SK-N-SH (cell line): ENCODE data around the gene UTP25. TPM values are rescaled to one million over a fixed set of nuclear protein-coding genes. Genes with fewer than 3 reads are reported as not detected.
A peak's percentile ranks its signal among the peaks of the same experiment; 100 is the strongest.

Experiments
- CTCF ChIA-PET: fragments of 300-600, 350-600 bp; formaldehyde crosslinking; extraction: SDS; loops from one replicate; lab custom pipeline; 2021; lab: Yijun Ruan, JAX
- POLR2A ChIA-PET: fragments of 350-600 bp; sonication (Branson Sonifier 250); formaldehyde crosslinking; extraction: SDS; loops from one replicate; lab custom pipeline; 2020; ENCODE audit warnings: antibody characterized with exemption, inconsistent platforms; lab: Yijun Ruan, JAX
- DNase-seq: peaks from one replicate; pipeline ENCODE4 v3.0.0; 2012
- H2AFZ ChIP-seq: fragments of 200-600 bp; sonication (generic); 2 replicates; pipeline ENCODE4 v1.8.1; 2016; ENCODE audit warnings: antibody characterized with exemption, mild to moderate bottlenecking, low read depth
- H3F3A ChIP-seq: fragments of 200-600 bp; sonication (generic); replicated peaks from 2 replicates; pipeline ENCODE3; 2016; ENCODE audit warnings: antibody characterized with exemption, mild to moderate bottlenecking; ENCODE audit not compliant: insufficient read depth
- H3K27ac ChIP-seq, 2 experiments: fragments of 200-500 bp in 1 of 2; fragments of 200-600 bp in 1 of 2; sonication (Bioruptor generic) in 1 of 2; sonication (generic), shearing (Covaris generic) in 1 of 2; 2 replicates each; pipeline versions ENCODE4 v1.5.1 to v1.6.1; 2014 to 2016; ENCODE audit warnings: low read depth in 2 of 2, inconsistent platforms in 1 of 2, low read length in 1 of 2, mild to moderate bottlenecking in 1 of 2, mixed read lengths in 1 of 2
- H3K27me3 ChIP-seq: fragments of 200-600 bp; sonication (generic), shearing (Covaris generic); 2 replicates; pipeline ENCODE4 v1.6.1; 2016; ENCODE audit warnings: mixed run types; ENCODE audit not compliant: insufficient read depth
- H3K36me3 ChIP-seq, 2 experiments: fragments of 200-500 bp in 1 of 2; fragments of 200-600 bp in 1 of 2; sonication (Bioruptor generic) in 1 of 2; sonication (generic) in 1 of 2; replicated peaks in 1 of 2; 2 replicates each; pipeline versions ENCODE3 to v1.5.1; 2014 to 2016; ENCODE audit warnings: low read length in 1 of 2, mild to moderate bottlenecking in 1 of 2; ENCODE audit not compliant: insufficient read depth in 2 of 2, control insufficient read depth in 1 of 2
- H3K4me1 ChIP-seq, 2 experiments: fragments of 200-500 bp in 1 of 2; fragments of 200-600 bp in 1 of 2; sonication (Bioruptor generic) in 1 of 2; sonication (generic), shearing (Covaris generic) in 1 of 2; 2 replicates each; pipeline versions ENCODE4 v1.5.1 to v1.6.1; 2014 to 2016; ENCODE audit warnings: low read depth in 1 of 2, low read length in 1 of 2, mixed run types in 1 of 2; ENCODE audit not compliant: insufficient read depth in 2 of 2, control insufficient read depth in 1 of 2
- H3K4me2 ChIP-seq: fragments of 200-600 bp; sonication (generic), shearing (Covaris generic); 2 replicates; pipeline ENCODE4 v1.6.1; 2017; ENCODE audit warnings: mixed run types
- H3K4me3 ChIP-seq, 2 experiments: fragments of 200-500 bp in 1 of 2; fragments of 200-600 bp in 1 of 2; sonication (Bioruptor generic) in 1 of 2; sonication (generic), shearing (Covaris generic) in 1 of 2; 2 replicates each; pipeline versions ENCODE4 v1.5.1 to v1.8.1; 2014 to 2016; ENCODE audit warnings: low read depth in 2 of 2, inconsistent platforms in 1 of 2, low read length in 1 of 2, mild to moderate bottlenecking in 1 of 2, mixed read lengths in 1 of 2, moderate library complexity in 1 of 2
- H3K79me2 ChIP-seq: fragments of 200-600 bp; sonication (generic); 2 replicates; pipeline ENCODE4 v1.8.1; 2017; ENCODE audit warnings: mild to moderate bottlenecking; ENCODE audit not compliant: insufficient read depth
- H3K9ac ChIP-seq: fragments of 200-600 bp; sonication (generic); 2 replicates; pipeline ENCODE4 v1.6.1; 2017; ENCODE audit warnings: mixed run types
- H3K9me2 ChIP-seq: fragments of 200-600 bp; sonication (generic); 2 replicates; pipeline ENCODE4 v1.6.1; 2017; ENCODE audit warnings: mixed run types
- H3K9me3 ChIP-seq: fragments of 200-600 bp; sonication (generic); 2 replicates; pipeline ENCODE4 v1.6.1; 2017; ENCODE audit warnings: mixed run types, mild to moderate bottlenecking, moderate library complexity
- H4K20me1 ChIP-seq: fragments of 200-600 bp; sonication (generic); 2 replicates; pipeline ENCODE4 v1.6.1; 2017; ENCODE audit warnings: mild to moderate bottlenecking, mixed run types; ENCODE audit not compliant: insufficient read depth
- EP300 ChIP-seq, 2 experiments: IDR thresholded peaks; 2 replicates each; pipeline versions ENCODE4 v1.4.0 to v1.6.1; 2012; ENCODE audit warnings: borderline replicate concordance in 1 of 2, low read depth in 1 of 2, low read length in 1 of 2
- EZH2phosphoT487 ChIP-seq: fragments of 200-600 bp; sonication (generic); IDR thresholded peaks from 2 replicates; pipeline ENCODE4 v1.6.1; 2017; ENCODE audit warnings: low read depth, mixed run types, mild to moderate bottlenecking, antibody characterized with exemption, moderate library complexity, borderline replicate concordance
- GATA2 ChIP-seq: sonication (generic); formaldehyde crosslinking; IDR thresholded peaks from 2 replicates; pipeline ENCODE4 v1.5.0; 2020; ENCODE audit warnings: mild to moderate bottlenecking, missing genetic modification reagents
- MEF2A ChIP-seq: IDR thresholded peaks from 2 replicates; pipeline ENCODE4 v1.4.0; 2012; ENCODE audit warnings: low read depth, borderline replicate concordance
- NRF1 ChIP-seq: IDR thresholded peaks from 2 replicates; pipeline ENCODE4 v1.6.1; 2012; ENCODE audit warnings: low read depth, mild to moderate bottlenecking, low read length
- RAD21 ChIP-seq: IDR thresholded peaks from 2 replicates; pipeline ENCODE4 v1.6.1; 2012; ENCODE audit warnings: mild to moderate bottlenecking, low read length
- RCOR1 ChIP-seq: fragments of 150-350 bp; IDR thresholded peaks from 2 replicates; pipeline ENCODE4 v1.6.1; 2017; ENCODE audit warnings: antibody characterized with exemption, low read length
- SMC3 ChIP-seq: IDR thresholded peaks from 2 replicates; pipeline ENCODE4 v1.6.1; 2012; ENCODE audit warnings: low read depth, low read length, improper control_type of control experiment
- YY1 ChIP-seq: IDR thresholded peaks from 2 replicates; pipeline ENCODE4 v1.4.0; 2012; ENCODE audit warnings: low read depth, mild to moderate bottlenecking
- WGBS: methylation state at CpG from one replicate; pipeline ENCODE4 v1.1.6; 2017; ENCODE audit warnings: low lambda C conversion rate; 5-methylcytosine and 5-hydroxymethylcytosine counted together
- polyA plus RNA-seq, 3 experiments: library from polyadenylated mRNA; depleted of rRNA; stranded (reverse); fragments of >200 nt; gene quantifications; 2 replicates each; pipeline ENCODE4 v1.2.3, GENCODE V29; 2012
- TF ChIP-seq, protein P1 (sequence below): IDR thresholded peaks from 2 replicates; pipeline ENCODE4 v1.4.0; 2012; ENCODE audit warnings: low read depth, borderline replicate concordance
- TF ChIP-seq, protein P2 (sequence below): IDR thresholded peaks from 2 replicates; pipeline ENCODE4; 2012
- TF ChIP-seq, protein P3 (sequence below): fragments of 150-350 bp; IDR thresholded peaks from 2 replicates; pipeline ENCODE4 v1.6.1; 2016; ENCODE audit warnings: mild to moderate bottlenecking, low read depth, low read length

UTP25 gene
- polyA plus RNA-seq, 1 of the 3 experiments (the other 2 are of a cell fraction): 6.3 TPM

DNA sequence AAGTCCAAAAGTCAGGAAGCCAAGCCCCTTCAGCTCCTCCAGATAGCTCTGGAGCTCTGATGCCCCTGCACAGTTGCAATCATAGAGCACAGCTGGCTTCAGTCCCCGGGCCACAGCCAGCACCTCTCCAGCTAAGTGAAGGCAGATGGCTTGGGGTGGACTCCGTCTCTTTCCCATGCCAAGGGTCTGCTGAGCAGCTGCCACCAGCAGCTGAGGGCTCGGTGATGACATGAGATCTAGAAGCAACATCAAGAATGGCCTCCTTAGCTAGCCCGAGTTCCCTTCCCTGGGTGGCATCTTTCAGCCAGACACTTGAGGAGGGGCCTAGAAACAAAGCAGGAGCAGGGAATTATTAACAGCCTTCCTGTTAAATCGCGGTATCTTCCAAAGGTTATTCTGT, 44.4 kb upstream of the UTP25 start:
- Histone ChIP-seq H3K4me1 (peaks cover 7 to 18% of the 10 kb centered on the region in 2 experiments; a peak in 3 of 4 replicates), H3K9me3 (no peaks in the 10 kb centered on the region)
- DNase-seq: peak; percentile 50
- CTCF ChIA-PET: interaction anchor here (0.7 to 1.6 kb wide), 6 partner anchors 11 to 86 kb away, joined by 3 to 10 read pairs (median 3); partner anchors contain the start of gene UTP25
- no peak for TF ChIP-seq MEF2A
- TF ChIP-seq YY1: no peak
- TF ChIP-seq RCOR1: no peak
- TF ChIP-seq EZH2phosphoT487: no peak
- TF ChIP-seq, protein P1, sequence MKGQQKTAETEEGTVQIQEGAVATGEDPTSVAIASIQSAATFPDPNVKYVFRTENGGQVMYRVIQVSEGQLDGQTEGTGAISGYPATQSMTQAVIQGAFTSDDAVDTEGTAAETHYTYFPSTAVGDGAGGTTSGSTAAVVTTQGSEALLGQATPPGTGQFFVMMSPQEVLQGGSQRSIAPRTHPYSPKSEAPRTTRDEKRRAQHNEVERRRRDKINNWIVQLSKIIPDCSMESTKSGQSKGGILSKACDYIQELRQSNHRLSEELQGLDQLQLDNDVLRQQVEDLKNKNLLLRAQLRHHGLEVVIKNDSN: no peak
- TF ChIP-seq, protein P2, sequence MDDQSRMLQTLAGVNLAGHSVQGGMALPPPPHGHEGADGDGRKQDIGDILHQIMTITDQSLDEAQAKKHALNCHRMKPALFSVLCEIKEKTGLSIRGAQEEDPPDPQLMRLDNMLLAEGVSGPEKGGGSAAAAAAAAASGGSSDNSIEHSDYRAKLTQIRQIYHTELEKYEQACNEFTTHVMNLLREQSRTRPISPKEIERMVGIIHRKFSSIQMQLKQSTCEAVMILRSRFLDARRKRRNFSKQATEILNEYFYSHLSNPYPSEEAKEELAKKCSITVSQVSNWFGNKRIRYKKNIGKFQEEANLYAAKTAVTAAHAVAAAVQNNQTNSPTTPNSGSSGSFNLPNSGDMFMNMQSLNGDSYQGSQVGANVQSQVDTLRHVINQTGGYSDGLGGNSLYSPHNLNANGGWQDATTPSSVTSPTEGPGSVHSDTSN: no peak
- no peak for TF ChIP-seq NRF1
- no peak for TF ChIP-seq EP300 (IDR thresholded peaks at IDR 0.05; ENCODE audit: borderline replicate concordance in 1 of 2, low read depth in 1 of 2, low read length in 1 of 2)
- TF ChIP-seq RAD21: no peak
- TF ChIP-seq SMC3: no peak
- no peak for TF ChIP-seq GATA2 (CRISPR knock-in tag)
- TF ChIP-seq, protein P3, sequence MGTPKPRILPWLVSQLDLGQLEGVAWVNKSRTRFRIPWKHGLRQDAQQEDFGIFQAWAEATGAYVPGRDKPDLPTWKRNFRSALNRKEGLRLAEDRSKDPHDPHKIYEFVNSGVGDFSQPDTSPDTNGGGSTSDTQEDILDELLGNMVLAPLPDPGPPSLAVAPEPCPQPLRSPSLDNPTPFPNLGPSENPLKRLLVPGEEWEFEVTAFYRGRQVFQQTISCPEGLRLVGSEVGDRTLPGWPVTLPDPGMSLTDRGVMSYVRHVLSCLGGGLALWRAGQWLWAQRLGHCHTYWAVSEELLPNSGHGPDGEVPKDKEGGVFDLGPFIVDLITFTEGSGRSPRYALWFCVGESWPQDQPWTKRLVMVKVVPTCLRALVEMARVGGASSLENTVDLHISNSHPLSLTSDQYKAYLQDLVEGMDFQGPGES: no peak
- TF ChIP-seq, all 33 proteins: peak for 0
- WGBS: 12% methylated on average over 6 of the region's 6 CpGs
- Histone ChIP-seq H3F3A (no peaks in the 10 kb centered on the region), H3K9me2 (no peaks in the 10 kb centered on the region), H3K4me2 (peak overlapping the region; percentile 93), H3K27me3 (no peaks in the 10 kb centered on the region), H2AFZ (0 out of 2 replicates have a peak overlapping the region, but pooled peaks have one; percentile 77), H3K27ac (peak overlapping the region; percentile 55 to 84; a peak in 2 of 4 replicates), H3K4me3 (peak overlapping the region; percentile 75 to 81), H3K79me2 (peaks cover 24% of the 10 kb centered on the region), H3K9ac (peak overlapping the region; percentile 97), H3K36me3 (peaks cover 16 to 19% of the 10 kb centered on the region in 2 experiments), H4K20me1 (no peaks in the 10 kb centered on the region)
- POLR2A ChIA-PET: interaction anchor here (0.8 to 2.1 kb wide), 4 partner anchors 11 to 45 kb away, joined by 3 to 6 read pairs (median 6); partner anchors contain the start of gene UTP25
